Rectal smooth muscle tissue (tissue), 1 donor: ENCODE results near the gene VWF.
A peak's percentile ranks its signal among the peaks of the same experiment; 100 is the strongest.

Experiments used
- H3K27ac ChIP-seq: one replicate; pipeline ENCODE4 v1.7.0; 2013; ENCODE audit warnings: low read depth, low read length, inconsistent platforms
- H3K27me3 ChIP-seq: one replicate; pipeline ENCODE4 v1.7.0; 2013; ENCODE audit warnings: low read length; ENCODE audit not compliant: control insufficient read depth, insufficient read depth
- H3K36me3 ChIP-seq: one replicate; pipeline ENCODE4 v1.7.0; 2013; ENCODE audit warnings: low read length; ENCODE audit not compliant: control insufficient read depth, insufficient read depth
- H3K4me1 ChIP-seq: one replicate; pipeline ENCODE4 v1.7.0; 2013; ENCODE audit warnings: low read length; ENCODE audit not compliant: control insufficient read depth, insufficient read depth
- H3K4me3 ChIP-seq: one replicate; pipeline ENCODE4 v1.7.0; 2013; ENCODE audit warnings: low read length
- H3K9ac ChIP-seq: one replicate; pipeline ENCODE4 v1.7.0; 2013; ENCODE audit warnings: low read length

VWF gene

DNA sequence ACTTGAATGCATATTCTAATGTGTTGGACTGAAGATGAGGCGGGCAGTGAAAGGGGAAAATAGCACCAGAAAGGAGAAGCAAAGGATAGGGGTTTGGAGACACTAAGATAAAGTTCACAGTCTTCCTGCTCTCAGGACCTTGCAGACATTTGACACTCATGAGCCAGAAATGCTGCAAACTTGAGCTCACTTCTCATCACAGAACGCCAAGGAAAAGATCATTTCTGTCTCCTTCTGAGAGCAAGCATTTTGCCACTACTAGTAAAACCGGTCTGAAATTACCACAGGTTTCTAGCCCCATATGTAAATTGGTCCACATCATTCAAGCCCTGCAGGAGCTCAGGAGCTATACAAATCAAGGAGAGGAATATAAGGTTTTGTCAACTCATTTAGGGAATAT lies 134.8 kb downstream of the VWF start:
- no peak overlapping the region for H3K9ac ChIP-seq
- no peaks in the 10 kb centered on the region for H3K36me3 ChIP-seq
- no peak overlapping the region for H3K4me3 ChIP-seq
- H3K27ac ChIP-seq, result no peak overlapping the region
- peaks cover 10% of the 10 kb centered on the region for H3K4me1 ChIP-seq
- H3K27me3 ChIP-seq, result no peaks in the 10 kb centered on the region

DNA sequence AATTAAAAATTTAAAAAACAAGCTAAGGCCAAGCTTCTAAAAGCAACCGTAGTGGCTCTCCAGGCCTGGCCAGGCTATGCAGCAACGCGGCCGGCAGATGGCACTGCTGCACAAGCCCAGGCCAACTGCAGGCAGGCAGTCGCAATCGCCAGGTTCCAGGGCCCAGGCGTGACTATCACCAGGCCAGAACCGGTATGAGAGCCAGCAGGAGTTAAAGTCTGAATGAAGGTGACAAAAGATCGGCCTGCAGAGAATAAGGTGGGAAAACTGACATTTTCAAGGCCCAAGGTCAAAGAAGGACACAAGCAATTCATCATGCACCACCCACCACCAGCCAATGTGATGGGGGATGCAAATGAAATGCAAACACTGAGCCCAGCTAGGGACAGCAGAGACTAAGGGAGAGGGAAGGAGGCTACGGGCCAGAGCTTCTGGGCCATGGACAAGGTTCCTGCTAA lies 135.8 kb downstream of the VWF start:
- H3K27ac ChIP-seq, result peak overlapping the region; percentile 2
- H3K9ac ChIP-seq, result no peak overlapping the region
- H3K27me3 ChIP-seq, result no peaks in the 10 kb centered on the region
- no peak overlapping the region for H3K4me3 ChIP-seq
- H3K36me3 ChIP-seq, result no peaks in the 10 kb centered on the region
- H3K4me1 ChIP-seq, result peaks cover 10% of the 10 kb centered on the region

DNA sequence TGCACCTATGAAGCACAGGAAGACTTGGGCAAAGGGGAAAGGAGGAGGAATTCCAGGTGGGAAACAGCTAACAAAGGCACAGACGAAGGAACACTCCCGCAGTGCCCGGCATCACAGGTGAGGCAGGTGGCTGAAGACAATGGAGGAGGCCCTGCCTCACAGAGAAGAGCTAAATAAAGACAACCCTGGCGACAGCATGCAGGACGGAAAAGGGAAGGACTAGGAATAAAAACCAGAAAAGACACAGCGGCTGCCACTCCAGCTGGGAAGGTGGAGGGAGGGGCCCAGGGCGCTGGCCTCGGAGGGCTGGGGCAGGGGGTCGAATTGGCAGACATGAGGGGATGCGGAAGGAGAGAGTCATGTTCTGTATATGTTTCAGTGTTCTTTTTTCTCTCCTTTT lies 136.4 kb downstream of the VWF start:
- no peaks in the 10 kb centered on the region for H3K36me3 ChIP-seq
- H3K9ac ChIP-seq, result no peak overlapping the region
- H3K4me3 ChIP-seq, result no peak overlapping the region
- H3K4me1 ChIP-seq, result peaks cover 10% of the 10 kb centered on the region
- H3K27me3 ChIP-seq, result no peaks in the 10 kb centered on the region
- H3K27ac ChIP-seq, result peak overlapping the region; percentile 50

DNA sequence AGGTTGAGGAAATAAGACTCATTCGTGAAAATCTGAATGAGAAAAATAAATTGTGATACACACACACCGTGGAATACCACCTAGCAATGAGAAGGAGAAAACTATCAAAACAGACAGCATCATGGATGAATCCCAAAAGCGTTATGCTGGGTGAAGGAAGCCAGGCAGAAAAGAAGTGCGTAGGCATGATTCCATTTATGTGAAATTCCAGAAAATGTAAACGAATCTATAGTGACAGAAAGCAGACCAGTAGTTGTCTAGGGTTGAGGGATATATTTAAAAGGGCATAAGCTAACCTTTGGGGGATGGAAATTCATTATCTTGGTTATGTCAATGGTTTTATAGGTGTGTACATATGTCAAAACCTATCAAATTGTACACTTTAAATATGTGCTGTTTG lies 136.9 kb downstream of the VWF start:
- no peaks in the 10 kb centered on the region for H3K27me3 ChIP-seq
- H3K36me3 ChIP-seq, result no peaks in the 10 kb centered on the region
- no peak overlapping the region for H3K9ac ChIP-seq

DNA sequence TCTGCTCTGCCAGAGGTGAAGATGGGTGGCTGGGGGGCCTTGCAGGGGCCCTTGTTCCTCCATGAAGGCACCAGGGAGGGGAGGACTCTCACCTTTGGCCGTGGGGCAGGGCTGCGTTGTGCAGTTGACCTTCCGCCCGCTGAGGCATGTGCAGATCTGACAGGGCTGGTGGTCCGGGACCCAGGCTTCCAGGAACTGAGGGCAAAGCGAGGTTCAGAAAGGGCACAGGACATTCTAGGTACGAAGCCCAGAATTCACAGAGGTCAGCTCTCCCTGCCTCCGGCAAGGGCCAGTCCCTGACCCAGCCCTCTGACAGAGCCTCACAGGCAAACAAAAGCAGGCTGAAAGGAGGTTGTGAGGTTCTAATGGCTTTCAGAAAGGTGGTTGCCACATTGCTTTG lies 139.0 kb downstream of the VWF start:
- Histone ChIP-seq H3K27me3 (no peaks in the 10 kb centered on the region), H3K4me3 (no peak overlapping the region), H3K36me3 (no peaks in the 10 kb centered on the region)

More for the DNA sequence above, 136.9 kb downstream of the VWF start:
- Histone ChIP-seq H3K4me1 (peaks cover 10% of the 10 kb centered on the region), H3K27ac (peak overlapping the region; percentile 19), H3K4me3 (no peak overlapping the region)

DNA sequence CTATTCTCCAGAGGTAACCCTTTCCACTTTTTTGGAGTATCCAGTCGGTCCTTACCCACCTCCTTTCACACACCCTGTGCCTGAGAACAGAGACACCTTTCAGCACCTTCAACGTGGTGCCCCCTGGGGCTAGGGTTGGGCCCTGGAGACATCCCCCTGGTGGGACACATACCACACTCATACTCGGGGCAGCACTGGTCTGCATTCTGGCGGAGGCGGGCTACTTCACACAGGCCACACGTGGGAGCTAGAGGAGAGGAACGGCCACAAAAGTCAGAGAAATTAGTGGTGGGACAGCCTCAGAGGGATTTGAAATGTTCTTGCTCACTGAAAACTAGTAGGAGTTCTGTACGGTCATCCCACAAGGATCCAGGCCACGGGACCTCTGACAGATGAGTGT lies 139.6 kb downstream of the VWF start:
- peaks cover 10% of the 10 kb centered on the region for H3K4me1 ChIP-seq
- H3K36me3 ChIP-seq, result no peaks in the 10 kb centered on the region
- no peak overlapping the region for H3K27ac ChIP-seq
- H3K4me3 ChIP-seq, result no peak overlapping the region
- H3K27me3 ChIP-seq, result no peaks in the 10 kb centered on the region
- no peak overlapping the region for H3K9ac ChIP-seq

More for the DNA sequence above, 139.0 kb downstream of the VWF start:
- Histone ChIP-seq H3K27ac (no peak overlapping the region), H3K4me1 (peaks cover 10% of the 10 kb centered on the region), H3K9ac (no peak overlapping the region)

DNA sequence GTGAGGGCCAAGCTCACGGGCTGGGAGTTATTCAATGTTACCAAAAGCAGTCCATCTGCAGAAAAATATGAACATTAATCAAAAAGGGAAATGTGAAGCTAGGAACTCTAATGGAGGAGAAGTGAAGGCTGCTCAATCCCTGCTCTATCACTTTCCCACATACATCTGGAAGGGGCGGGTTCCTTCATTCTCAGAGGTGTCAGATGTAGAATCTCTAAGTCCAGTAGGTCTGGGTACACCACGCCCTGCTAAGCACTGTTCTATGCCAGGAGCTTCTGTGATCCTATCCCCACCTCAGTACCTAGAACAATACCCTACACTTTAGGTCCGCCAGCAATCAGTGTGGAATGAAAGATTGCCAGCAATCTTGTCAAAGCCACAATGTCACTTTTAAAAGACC lies 142.4 kb downstream of the VWF start:
- no peaks in the 10 kb centered on the region for H3K27me3 ChIP-seq
- no peak overlapping the region for H3K27ac ChIP-seq
- no peak overlapping the region for H3K4me3 ChIP-seq
- no peaks in the 10 kb centered on the region for H3K36me3 ChIP-seq
- H3K4me1 ChIP-seq, result peaks cover under 1% of the 10 kb centered on the region
- no peak overlapping the region for H3K9ac ChIP-seq

DNA sequence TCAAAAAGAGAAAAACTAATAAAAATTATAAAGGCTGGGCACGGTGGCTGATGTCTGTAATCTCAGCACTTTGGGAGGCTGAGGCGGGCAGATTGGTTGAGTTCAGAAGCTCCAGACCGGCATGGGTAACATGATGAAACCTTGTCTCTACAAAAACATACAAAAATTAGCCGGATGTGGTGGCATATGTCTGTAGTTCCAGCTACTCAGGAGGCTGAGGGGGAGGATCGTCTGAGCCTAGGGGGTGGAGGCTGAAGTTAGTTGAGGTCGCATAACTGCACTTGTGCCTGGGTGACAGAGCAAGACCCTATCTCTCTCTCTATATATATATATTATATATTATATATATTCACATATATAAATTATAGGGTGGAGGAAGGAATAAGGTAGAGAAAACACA lies 146.9 kb downstream of the VWF start:
- H3K27ac ChIP-seq, result no peak overlapping the region
- H3K9ac ChIP-seq, result no peak overlapping the region
- H3K27me3 ChIP-seq, result no peaks in the 10 kb centered on the region
- no peaks in the 10 kb centered on the region for H3K36me3 ChIP-seq
- no peaks in the 10 kb centered on the region for H3K4me1 ChIP-seq
- H3K4me3 ChIP-seq, result no peak overlapping the region

DNA sequence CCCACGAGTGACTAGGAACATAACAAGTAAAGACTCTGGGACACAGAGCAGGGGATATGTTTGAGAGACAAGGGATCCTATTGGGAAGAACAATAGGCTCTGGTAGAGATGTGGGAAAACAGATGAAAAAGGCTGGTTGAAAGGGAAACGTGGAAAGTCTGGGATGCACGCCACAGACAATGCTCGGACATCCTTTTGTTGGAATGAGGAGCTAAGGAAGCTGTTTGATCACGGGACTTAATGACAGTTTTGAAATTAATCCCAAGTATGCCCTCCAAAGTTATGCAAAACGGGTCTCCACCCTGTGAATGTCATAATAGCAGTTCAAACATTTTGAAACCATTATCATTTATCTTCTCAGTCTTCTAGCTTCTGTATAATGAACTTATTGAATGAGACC lies 147.8 kb downstream of the VWF start:
- H3K4me1 ChIP-seq, result no peaks in the 10 kb centered on the region
- H3K36me3 ChIP-seq, result no peaks in the 10 kb centered on the region
- no peak overlapping the region for H3K9ac ChIP-seq
- H3K27me3 ChIP-seq, result no peaks in the 10 kb centered on the region
- no peak overlapping the region for H3K27ac ChIP-seq
- no peak overlapping the region for H3K4me3 ChIP-seq

DNA sequence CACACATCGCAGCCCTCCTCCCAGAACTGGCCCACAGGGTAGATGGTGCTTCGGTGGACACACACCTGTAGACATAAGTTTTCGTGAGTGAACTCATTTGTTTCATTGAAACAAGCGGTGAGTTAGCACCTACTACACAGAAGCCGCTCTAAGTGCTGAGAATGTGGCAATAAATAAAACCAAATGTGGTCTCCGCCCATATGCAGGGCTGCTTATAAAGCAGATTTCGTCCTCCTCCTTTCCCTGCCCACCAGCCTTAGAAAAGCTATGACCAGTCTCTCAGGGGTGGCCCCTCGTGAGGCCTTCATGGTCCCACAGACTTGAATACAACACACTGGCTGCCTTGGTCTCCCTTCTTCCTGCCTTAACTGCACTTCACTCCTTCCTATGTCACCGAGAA lies 148.3 kb downstream of the VWF start:
- Histone ChIP-seq H3K27ac (no peak overlapping the region), H3K4me1 (no peaks in the 10 kb centered on the region), H3K27me3 (no peaks in the 10 kb centered on the region), H3K9ac (no peak overlapping the region), H3K4me3 (no peak overlapping the region), H3K36me3 (no peaks in the 10 kb centered on the region)

DNA sequence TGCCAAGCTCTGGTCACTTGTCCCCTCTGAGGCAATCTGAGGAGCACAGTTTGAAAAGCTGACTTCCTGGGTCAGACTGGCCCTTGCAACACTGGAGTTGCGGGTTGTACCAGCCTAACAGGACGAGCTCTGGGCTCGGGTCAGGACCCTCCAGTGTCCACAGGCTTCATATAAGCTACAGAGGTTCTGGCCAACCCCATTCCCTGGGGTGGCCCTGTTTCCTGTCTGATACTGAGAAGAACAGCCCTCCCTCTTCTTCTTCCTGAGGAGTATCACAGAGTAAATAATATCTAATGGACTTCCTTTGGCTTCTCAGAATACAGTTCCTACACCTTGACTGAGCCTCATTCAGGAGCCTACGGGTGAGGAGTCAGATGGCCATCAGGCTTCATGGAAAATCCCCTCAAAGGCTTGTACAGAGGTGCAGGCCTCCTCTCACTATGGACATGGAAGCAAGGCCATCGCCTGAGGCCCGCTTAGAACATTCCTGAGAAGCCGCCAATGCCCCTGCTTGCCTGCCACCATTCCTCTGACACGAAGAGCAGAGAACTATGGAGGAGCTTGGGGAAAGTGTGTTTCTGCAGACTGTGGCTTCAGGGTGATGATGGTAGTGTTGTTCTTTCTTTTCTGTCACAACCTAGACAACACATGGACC lies 150.9 kb downstream of the VWF start:
- Histone ChIP-seq H3K27ac (no peak overlapping the region), H3K9ac (no peak overlapping the region), H3K4me1 (no peaks in the 10 kb centered on the region), H3K27me3 (no peaks in the 10 kb centered on the region), H3K4me3 (no peak overlapping the region), H3K36me3 (no peaks in the 10 kb centered on the region)

DNA sequence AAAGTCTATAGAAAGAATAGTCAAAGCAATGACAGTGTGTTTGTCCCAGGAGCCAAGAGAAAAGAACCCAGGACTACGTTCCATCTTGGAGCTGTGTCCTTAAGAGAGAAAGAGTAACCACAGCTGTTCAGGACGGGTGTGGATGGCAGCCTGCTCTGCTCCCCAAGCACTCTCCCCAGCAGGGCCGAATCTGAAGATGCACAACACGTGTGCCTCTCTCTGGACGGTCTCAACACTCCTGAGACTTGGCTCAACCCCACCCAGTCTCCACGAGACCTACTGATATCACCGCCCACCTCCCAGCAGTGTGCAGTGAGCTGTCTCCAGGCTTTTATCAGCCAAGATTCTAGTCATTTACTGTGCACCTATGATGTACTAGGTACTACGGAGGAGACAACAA lies 152.1 kb downstream of the VWF start:
- no peaks in the 10 kb centered on the region for H3K36me3 ChIP-seq
- no peak overlapping the region for H3K9ac ChIP-seq
- no peak overlapping the region for H3K27ac ChIP-seq
- H3K4me3 ChIP-seq, result no peak overlapping the region
- no peaks in the 10 kb centered on the region for H3K4me1 ChIP-seq
- H3K27me3 ChIP-seq, result no peaks in the 10 kb centered on the region

DNA sequence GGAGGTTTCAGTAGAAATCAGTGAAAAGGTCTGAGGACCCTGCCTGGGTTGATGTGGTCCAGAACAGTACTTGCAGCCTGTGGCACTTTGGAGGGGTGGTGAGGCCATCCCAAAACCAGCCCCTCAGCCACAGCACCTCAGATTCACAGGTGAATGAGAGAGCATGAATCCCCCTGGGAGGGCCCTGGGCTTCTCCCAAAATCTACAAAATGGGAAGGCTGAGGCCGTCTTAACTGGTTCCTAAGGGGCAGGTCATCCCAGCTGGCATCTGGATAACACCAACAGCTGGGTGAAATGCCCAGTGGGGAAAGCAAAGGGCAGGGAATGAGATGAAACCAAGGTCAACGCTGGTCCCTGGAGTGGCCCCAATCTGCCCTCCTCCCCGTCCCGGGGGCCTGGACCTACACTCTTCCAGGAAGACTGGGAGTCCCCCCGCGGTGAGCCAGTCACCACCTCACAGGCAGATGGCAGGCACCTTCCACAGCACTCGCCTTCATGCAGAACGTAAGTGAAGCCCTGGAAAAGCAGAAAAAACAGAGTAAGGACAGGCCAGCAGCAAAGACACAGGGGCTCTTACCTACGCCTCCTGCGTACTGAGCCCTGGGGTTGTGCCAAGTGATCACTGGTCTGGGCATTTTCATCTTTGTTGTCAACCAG lies 153.1 kb downstream of the VWF start:
- no peaks in the 10 kb centered on the region for H3K27me3 ChIP-seq
- H3K4me3 ChIP-seq, result no peak overlapping the region
- H3K27ac ChIP-seq, result no peak overlapping the region
- no peaks in the 10 kb centered on the region for H3K4me1 ChIP-seq
- no peaks in the 10 kb centered on the region for H3K36me3 ChIP-seq
- H3K9ac ChIP-seq, result no peak overlapping the region
